NCI-H2227 (cell line): ENCODE results near the gene OTUD4.
A peak's percentile ranks its signal among the peaks of the same experiment; 100 is the strongest.
"Not testable (repeated sequence)": the region's sequence is repeated elsewhere in the genome, so short reads cannot be mapped to it uniquely, and the experiment has no call there.

Experiments used
- DNase-seq: peaks from one replicate; lab custom pipeline; 2025; ENCODE audit not compliant: unreplicated experiment; lab: John Stamatoyannopoulos, UW

OTUD4 gene

DNA sequence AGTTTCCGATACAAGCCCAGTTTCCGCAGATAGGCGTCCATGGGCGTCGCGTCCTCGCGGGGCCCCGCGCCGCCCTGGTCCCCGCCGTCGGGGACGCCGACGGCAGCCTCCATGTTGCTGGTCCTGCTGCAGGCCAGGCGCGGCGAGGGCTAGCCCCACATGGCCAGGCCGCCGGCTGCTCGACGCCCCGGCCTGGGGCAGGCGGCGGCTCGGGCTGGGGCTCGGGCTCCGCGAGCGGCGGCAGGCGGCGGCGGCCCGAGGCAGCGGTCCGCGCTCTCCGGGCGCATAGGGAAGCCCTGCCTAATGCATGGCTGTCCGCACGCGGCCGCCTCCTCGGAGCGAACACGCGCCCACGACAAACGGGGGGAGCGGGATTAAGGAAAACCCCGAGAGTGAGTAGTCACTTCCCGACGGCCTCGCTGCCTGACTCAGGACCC, 510 bp downstream of the OTUD4 start:
- peak; percentile 32 for DNase-seq

DNA sequence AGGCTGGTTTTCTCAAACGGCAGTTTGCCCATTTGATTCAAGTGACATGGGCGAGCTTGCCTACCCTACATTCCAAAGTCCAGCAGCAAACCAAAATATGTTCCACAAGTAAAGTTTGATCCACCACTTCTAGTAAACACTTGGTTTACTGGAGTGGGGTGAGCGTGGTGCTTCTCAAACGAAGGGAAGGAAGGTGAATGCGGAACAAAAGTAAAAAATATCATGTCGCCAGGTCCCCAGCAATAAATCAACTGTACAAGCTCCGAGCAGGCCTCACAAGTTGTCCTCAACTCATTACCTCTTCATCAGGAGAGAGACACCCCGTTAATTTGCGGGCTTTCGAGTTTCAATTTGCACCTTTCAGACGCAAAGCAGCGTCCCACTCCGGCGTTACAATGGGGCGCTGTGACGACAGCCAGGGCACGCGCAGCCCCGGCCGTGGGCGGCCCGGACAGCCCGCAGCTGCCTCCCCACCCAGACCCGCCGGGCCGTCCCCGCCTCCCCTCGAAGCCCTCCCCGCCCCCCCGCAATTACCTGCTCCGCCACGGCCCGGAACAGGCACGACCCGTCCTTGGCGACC, 1.0 kb downstream of the OTUD4 start:
- DNase-seq: peak; percentile 29

GRCh38 chr4:145178740-145179280, 1.6 kb downstream of the OTUD4 start:
- no peak for DNase-seq

DNA sequence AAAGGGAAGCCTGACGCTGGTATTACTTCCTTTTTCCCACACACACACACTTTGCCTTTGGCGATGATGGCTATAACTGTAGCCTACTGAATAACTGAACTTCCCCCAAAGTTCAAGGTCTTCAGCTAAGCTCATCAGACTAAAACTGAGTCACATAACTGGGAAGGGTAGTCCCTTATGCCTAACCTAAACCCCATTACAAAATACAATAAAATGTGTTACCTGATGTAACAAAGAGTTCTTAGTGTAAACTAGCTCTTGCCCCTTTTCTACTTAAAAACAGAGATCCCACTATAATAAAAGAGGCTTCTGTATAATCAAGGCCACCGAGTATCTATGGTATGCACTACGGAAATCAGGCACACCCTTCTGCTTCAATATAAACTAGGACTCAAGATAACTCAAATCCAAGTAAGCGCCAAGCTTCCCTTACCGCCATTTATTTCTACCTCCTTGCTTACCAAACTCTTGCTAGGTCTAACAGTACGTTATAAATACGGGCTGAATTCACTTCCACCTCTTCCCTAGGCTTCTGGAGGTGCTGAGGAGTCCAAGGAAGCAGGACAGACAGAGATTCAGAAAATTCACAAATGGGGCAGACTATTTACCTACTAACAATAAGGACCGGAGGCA, 2.4 kb downstream of the OTUD4 start:
- DNase-seq: no peak

DNA sequence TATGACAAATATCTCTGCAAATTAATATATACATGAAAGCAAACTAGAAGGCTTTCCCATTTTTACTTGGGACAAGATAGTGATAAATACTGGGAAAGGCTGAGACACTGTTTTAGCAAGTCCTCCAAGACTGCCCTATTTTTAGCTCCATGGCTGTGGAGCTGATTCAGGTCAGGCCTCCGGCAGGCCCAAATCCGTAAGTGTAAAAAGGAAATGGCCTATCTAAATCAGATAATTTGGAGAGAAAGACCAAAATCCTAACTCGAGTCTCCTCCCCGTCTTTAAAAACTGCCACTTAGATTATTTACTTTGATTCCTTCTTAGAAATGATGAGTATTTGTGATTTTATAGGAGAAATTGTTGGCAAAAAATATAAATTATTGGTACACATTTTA, 2.9 kb downstream of the OTUD4 start:
- no peak for DNase-seq

DNA sequence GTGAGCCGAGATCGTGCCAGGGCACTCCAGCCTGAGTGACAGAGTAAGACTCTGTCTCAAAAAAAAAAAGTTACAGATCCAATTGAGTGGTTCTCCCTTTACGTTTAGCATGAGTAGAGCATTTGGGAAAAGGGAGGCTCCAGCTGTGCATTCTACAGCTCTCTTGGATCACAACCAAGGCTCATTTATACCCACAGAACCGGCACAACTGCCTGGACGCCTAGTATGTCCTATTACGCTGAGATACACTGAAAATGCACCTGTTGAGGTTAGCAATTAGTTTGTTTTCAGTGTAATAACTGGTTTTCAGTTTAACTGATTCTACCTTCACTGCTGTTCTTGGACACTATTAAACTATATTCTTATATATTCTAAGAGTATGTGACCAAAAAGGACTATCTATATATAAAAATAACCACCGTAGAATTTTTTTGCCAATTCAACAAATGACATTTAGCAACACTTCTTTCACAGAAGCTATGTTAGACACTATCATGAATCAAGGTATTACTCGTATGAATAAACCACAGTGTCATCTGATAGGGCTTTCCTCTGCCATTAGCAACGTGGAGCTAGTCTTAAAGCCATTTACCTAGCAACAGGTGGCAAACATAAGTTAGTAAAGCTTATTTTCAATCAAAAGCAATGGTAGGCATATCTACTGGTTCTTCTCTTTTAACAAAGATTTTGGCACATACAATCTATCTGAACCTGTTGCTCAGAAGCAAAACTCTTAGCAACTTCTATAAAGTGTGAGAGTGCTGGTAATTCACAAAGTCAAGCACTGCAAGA, 3.6 kb downstream of the OTUD4 start:
- DNase-seq: no peak

DNA sequence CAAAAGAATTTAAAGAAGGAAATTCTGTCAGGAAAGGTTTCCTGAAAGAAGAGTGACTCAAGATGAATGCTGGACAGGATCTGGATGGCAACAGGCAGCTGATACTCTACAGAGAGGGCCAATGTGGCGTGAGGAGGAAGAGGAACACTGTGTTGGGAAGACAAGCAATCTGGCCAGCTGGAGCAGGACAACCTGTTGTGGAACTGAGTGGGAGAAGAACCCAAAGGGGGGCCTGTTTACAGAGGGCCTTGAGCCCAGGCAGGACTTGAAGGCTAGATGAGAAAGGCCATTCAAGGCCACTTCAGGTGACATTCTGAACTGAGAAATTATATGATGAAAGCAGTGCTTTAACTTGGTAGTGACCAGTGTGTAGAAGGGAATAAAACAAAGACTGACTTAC, 8.5 kb downstream of the OTUD4 start:
- no peak for DNase-seq

- DNase-seq: no peak
Observed at GRCh38 chr4:145170223-145170622, 10.2 kb downstream of the OTUD4 start.

DNA sequence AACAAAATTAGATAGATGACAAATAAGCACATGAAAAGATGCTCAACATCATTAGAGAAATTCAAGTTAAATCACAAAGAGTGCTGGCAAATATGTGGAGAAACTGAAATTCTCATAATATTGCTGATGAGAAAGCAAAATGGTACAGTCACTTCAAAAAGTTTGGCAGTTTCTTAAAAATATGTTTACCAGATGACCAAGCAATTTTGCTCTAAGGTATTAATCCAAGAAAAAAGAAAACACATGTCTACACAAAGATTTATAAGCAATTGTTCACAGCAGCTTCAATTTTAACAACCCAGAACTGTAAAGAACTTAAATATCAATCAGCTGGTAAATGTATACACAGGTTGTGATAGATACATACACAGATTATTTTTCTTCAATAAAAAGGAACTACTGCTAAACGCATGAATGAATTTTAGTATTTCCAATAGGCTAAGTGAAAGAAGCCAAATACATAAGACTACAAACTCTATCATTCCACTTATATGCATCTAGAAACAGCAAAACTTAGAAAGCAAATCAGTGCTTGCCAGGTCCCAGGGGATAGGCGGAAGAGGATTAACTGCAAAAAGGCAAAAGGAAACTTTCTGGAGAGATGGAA, 11.7 kb downstream of the OTUD4 start:
- no peak for DNase-seq

DNA sequence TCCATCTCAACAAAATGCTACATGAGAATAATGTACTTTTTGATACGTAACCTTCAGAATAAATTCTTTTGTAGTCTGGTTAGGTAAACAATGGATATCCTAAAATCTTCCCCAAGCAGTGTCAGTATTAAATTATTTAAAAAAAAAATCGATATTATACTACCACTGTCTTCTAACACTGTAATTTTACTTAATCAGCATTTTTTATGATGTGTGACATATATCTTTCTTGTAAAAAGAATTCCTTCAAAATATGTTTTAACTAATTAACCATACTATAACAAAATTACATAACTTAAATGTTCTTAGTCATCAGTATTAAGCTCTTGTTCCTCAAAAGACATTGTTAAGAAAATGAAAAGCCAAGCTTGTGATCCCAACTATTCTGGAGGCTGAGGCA, 12.5 kb downstream of the OTUD4 start:
- no peak for DNase-seq

- DNase-seq: no peak
Observed at GRCh38 chr4:145161549-145161948, 18.8 kb downstream of the OTUD4 start.

- no peak for DNase-seq
Observed at GRCh38 chr4:145156986-145157385, 23.4 kb downstream of the OTUD4 start.

DNA sequence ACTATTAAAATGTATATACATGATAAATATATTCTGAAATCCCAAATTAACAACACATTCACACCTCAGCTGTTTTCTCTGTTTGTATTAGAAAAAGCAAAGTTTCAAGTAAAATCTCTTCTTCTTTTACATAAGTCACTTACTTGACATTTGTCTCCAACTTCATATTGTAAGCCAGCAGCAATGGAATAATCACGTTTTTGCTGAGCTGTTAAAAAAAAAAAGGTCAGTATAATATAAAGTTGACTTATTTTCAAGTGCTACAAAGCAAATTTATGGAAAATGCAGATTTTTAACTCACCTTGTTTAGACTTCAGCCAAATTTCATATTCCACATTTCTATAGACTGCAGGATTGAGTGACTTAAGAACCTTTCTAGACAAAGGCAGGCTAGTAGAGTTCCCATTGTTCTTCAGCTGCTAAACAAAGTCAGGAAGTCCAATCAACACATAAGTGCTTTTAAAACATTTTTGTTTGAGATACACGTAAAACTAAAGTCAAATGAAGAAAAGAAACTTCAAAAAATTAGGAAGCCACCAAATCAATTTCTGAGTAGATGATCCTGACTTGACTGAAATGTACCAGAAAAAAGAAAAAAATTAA, 25.0 kb downstream of the OTUD4 start:
- no peak for DNase-seq

DNA sequence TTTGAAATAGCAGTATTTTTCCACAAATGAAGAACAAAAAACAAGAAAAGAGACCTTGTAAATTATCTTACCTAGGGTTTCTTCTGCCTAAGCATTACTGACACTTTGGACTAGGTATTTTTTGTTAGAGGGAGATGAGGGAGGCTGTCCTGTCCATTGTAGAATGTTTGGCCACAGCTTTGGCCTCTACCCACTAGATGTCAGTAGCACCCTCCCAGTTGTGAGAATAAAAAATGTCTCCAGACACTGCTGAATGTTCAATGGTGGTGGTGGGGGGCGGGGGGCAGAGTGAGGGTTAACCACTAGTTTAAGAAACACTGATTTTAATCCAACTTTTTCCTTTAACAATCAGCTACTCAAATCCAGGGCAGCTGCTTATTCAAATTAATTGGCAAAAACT, 25.8 kb downstream of the OTUD4 start:
- peak; percentile 2 for DNase-seq

GRCh38 chr4:145153904-145154298, 26.5 kb downstream of the OTUD4 start:
- no peak for DNase-seq

GRCh38 chr4:145153181-145153903, 27.0 kb downstream of the OTUD4 start:
- DNase-seq: no peak

- DNase-seq: no peak
Observed at GRCh38 chr4:145148980-145149379, 31.4 kb downstream of the OTUD4 start.

GRCh38 chr4:145136219-145136618, 44.2 kb downstream of the OTUD4 start:
- DNase-seq: not testable (repeated sequence)

- DNase-seq: no peak
Observed at GRCh38 chr4:145132511-145133098, 47.8 kb downstream of the OTUD4 start.

GRCh38 chr4:145131848-145132247, 48.5 kb downstream of the OTUD4 start:
- no peak for DNase-seq
